C4-2B (cell line): ENCODE results near the gene GDNF.

Experiments
- H3K27ac ChIP-seq: fragments of 450-650 bp; 2 replicates; pipeline ENCODE4 v1.5.1; 2017
- ZFX ChIP-seq: fragments of 450-650 bp; IDR thresholded peaks from 2 replicates; pipeline ENCODE4 v1.6.1; 2017
- TF ChIP-seq, protein P1 (sequence below): fragments of 450-650 bp; conservative IDR thresholded peaks from 2 replicates; pipeline ENCODE4 v1.5.1; 2017; ENCODE audit warnings: mild to moderate bottlenecking

Gene GDNF

GRCh38 chr5:37830348-37830747 lies 9.5 kb downstream of the GDNF start:
- no peak overlapping the region for H3K27ac ChIP-seq
- TF ChIP-seq, protein P1, sequence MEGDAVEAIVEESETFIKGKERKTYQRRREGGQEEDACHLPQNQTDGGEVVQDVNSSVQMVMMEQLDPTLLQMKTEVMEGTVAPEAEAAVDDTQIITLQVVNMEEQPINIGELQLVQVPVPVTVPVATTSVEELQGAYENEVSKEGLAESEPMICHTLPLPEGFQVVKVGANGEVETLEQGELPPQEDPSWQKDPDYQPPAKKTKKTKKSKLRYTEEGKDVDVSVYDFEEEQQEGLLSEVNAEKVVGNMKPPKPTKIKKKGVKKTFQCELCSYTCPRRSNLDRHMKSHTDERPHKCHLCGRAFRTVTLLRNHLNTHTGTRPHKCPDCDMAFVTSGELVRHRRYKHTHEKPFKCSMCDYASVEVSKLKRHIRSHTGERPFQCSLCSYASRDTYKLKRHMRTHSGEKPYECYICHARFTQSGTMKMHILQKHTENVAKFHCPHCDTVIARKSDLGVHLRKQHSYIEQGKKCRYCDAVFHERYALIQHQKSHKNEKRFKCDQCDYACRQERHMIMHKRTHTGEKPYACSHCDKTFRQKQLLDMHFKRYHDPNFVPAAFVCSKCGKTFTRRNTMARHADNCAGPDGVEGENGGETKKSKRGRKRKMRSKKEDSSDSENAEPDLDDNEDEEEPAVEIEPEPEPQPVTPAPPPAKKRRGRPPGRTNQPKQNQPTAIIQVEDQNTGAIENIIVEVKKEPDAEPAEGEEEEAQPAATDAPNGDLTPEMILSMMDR = no peak
- TF ChIP-seq ZFX = no peak

DNA sequence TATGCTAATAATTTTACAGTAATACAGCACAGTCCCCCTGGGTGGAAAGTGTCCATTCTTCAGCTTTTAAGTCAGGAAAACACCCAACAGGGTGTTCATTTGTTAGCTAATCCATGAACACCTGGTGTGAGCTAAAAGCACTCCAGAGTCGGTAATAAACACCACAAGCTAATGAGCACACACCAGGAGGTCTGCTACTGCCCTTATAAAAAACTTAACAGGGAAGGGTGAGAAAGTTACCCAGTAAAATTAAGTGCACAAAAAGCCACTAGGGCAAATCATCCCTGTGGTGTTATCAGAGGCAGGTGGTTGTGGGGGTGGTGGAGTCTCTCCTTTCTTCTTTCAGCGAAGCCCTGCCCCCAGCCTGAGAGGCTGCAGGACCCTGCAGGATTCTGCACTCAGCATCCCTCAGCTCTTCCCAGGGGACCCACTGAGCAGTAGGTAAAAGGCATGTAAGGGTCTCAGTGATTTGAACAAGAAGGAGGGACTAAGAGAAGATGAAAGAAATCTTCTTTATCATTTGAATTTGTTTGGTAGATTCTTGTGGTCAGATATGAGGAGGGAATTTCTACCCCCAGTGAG lies 14.4 kb downstream of the GDNF start:
- no peak overlapping the region for H3K27ac ChIP-seq
- TF ChIP-seq, protein P1 = no peak
- TF ChIP-seq ZFX = no peak

- H3K27ac ChIP-seq = no peak overlapping the region
- TF ChIP-seq, protein P1 = no peak
- TF ChIP-seq ZFX = no peak
Observed at GRCh38 chr5:37823433-37824152, 16.2 kb downstream of the GDNF start.

- no peak for TF ChIP-seq ZFX
- TF ChIP-seq, protein P1 = no peak
Observed at GRCh38 chr5:37816883-37817282, 23.0 kb downstream of the GDNF start.

DNA sequence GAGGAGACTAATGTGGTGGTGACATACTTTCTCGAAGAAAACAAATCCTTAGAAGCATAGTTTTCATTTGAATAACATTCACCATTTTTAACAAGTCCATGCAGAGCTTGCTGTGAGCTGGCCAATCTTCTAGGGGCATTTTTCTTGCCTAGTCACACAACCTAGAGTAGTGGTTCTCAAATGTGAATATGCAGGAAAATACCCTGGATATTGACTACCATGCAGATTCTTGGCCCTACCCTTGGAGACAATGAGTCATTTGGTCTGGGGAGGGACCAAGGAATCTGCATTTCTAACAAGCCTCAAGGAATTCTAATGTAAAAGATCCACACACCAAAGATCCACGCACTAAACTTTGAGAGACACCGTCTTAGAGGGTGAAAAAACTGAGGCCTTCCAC lies 23.5 kb downstream of the GDNF start:
- TF ChIP-seq, protein P1 = no peak
- no peak for TF ChIP-seq ZFX
- no peak overlapping the region for H3K27ac ChIP-seq

More at GRCh38 chr5:37816883-37817282, 23.0 kb downstream of the GDNF start:
- H3K27ac ChIP-seq = no peak overlapping the region

DNA sequence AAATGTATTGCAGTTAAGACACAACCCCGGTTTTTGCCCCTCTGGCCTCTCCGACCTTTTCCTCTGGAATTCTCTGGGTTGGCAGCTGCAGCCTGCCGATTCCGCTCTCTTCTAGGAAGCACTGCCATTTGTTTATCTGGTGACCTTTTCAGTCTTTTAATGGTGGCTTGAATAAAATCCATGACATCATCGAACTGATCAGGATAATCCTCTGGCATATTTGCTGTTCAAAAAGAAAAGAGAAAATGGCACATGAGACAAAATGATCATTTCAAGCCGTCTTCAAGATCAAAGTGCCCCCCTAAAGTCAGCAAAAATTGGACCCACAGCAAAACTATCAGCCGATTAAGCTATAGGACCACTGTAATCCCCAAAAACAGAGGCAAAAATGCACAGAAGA lies 23.9 kb downstream of the GDNF start:
- no peak for TF ChIP-seq ZFX
- TF ChIP-seq, protein P1 = no peak
- no peak overlapping the region for H3K27ac ChIP-seq

DNA sequence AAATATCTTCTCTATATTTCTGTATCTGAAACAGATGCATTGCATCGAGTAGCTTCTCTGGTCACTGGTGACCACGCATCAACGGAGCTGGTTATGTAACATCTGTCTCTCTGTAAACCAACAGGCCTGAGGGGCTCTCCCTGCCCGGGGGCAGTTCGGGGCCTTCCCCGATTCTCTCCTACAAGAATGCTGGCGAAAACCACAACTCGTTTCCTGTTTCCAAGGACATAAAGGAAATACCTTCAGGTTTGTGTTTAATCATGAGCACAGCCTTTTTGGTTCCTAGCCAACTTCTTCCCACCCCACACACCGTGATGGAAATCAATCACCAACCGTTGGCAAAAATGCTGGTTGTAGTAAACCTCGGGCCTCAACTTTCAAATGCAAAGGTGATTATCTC lies 25.1 kb downstream of the GDNF start:
- TF ChIP-seq ZFX = no peak
- TF ChIP-seq, protein P1 = no peak
- no peak overlapping the region for H3K27ac ChIP-seq
